GM12891 (cell line): Measurements from ENCODE around the gene COLEC12.

ENCODE experiments used
- PAX5 ChIP-seq: IDR thresholded peaks from 2 replicates; pipeline ENCODE4 v1.6.1; 2011; ENCODE audit warnings: low read length, moderate library complexity, mild to moderate bottlenecking; ENCODE audit not compliant: insufficient read depth, severe bottlenecking
- POLR2A ChIP-seq: IDR thresholded peaks from 2 replicates; pipeline ENCODE4 v1.6.1; 2011; ENCODE audit warnings: low read depth, low read length, control low read depth
- POLR2AphosphoS5 ChIP-seq: IDR thresholded peaks from 2 replicates; pipeline ENCODE4 v1.6.1; 2011; ENCODE audit warnings: low read depth, low read length, control low read depth
- POU2F2 ChIP-seq: IDR thresholded peaks from 2 replicates; pipeline ENCODE4 v1.6.1; 2011; ENCODE audit warnings: low read depth, mild to moderate bottlenecking, control low read depth, low read length, moderate library complexity
- TAF1 ChIP-seq: IDR thresholded peaks from 2 replicates; pipeline ENCODE4 v1.6.1; 2011; ENCODE audit warnings: low read depth, low read length, control low read depth

GRCh38 chr18:446941-447560 lies 53.5 kb downstream of the COLEC12 start:
- no peak for TF ChIP-seq POLR2AphosphoS5
- TF ChIP-seq POLR2A = no peak
- TF ChIP-seq TAF1 = no peak
- TF ChIP-seq PAX5 = no peak
- no peak for TF ChIP-seq POU2F2
